Measurements from ENCODE around the gene RTTN.

RTTN gene

DNA sequence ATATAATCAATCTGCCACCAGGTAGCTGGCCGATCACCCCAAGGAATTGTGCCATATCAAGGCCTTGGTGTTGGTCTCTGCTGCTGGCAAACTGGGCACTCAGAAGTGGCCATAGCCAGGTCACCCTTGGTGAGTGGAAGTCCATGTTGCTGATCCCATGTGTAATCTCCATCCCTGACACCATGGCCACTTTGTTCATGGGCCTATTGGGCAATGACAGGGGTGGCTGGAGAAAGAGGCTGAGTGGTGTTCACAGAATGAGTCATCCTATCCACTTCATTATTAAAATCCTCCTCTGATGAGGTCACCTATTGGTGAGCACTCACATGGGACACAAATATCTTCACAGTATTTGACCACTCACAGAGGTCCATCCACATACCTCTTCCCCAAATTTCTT, 231.1 kb downstream of the RTTN start:
- no peak for DNase-seq

DNA sequence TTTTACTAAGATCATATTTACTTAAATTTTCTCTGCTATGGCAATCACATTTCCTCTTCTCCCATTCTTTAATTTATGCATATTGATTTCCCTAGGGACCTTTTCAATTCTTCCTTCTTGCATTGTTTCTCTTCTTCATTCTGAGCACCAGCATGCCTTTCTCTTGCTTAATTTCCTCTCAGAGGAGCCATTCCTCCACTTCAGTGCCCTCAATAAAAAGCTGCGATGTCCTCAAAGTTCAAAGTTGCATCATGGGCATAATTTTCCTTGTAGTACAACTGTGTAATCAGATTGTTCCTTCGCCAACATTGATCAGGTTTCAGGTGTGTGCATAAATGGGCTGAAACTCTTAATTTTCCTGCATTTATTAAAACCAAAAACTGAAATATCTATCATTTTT, 236.0 kb downstream of the RTTN start:
- DNase-seq, result no peak

DNA sequence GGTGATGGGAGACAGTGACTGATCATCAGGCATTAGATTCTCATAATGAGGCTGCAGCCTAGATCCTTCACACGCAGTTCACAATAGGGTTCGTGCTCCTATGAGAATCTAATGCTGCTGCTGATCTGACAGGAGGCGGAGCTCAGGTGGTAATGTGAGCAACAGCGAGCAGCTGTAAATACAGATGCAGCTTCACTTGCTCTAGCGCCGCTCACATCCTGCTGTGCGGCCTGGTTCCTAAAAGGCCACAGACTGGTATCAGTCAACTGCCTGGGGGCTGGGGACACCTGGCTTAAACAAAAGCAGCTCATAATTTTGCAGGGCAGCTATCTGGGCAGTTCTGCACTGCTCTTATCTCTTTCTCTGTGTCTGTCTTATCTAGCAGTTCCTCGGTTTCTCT, 237.4 kb downstream of the RTTN start:
- DNase-seq, result no peak

- DNase-seq, result no peak
These were observed 242.3 kb downstream of the RTTN start for GRCh38 chr18:69963196-69963595.

GRCh38 chr18:69961718-69962117, 243.8 kb downstream of the RTTN start:
- DNase-seq, result peak; percentile 28

DNA sequence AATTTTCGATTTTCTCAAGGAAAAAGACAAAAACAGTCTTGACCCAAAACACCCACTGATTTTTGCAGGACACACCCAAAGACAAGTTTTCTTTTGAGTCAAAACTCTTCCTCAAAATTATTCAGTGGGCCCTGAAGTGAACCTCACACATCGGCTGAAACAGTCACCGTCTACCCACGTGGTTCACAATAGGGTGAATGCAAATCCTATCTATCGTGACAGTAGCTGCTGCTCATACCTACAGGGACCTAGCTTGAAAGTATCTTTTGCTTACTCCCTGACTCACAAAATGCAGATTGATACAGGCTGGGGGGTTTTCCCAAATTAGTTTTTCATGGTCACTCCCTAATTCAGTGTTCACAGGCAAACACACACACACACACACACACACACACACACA, 247.1 kb downstream of the RTTN start:
- DNase-seq, result no peak

GRCh38 chr18:69957747-69958146, 247.7 kb downstream of the RTTN start:
- no peak for DNase-seq

GRCh38 chr18:69956665-69957620, 248.5 kb downstream of the RTTN start:
- DNase-seq, result no peak

- DNase-seq, result no peak
These were observed 249.4 kb downstream of the RTTN start for GRCh38 chr18:69956057-69956456.

GRCh38 chr18:69954719-69955480, 250.6 kb downstream of the RTTN start:
- no peak for DNase-seq

GRCh38 chr18:69953191-69953590, 252.3 kb downstream of the RTTN start:
- no peak for DNase-seq
